MM.1S (cell line): ENCODE data around the gene SCG3.

ENCODE experiments used
- DNase-seq: peaks from one replicate; pipeline ENCODE4 v3.0.0-alpha.2; 2015
- H2AFZ ChIP-seq: fragments of 300-600 bp; sonication (generic); 2 replicates; pipeline ENCODE4 v1.6.0; 2016; ENCODE audit warnings: antibody characterized with exemption, low read length
- H3F3A ChIP-seq: fragments of 300-600 bp; sonication (generic); 2 replicates; pipeline ENCODE4 v1.6.1; 2016; ENCODE audit warnings: mild to moderate bottlenecking, antibody characterized with exemption, low read length, moderate library complexity, mixed read lengths; ENCODE audit not compliant: insufficient read depth
- H3K27ac ChIP-seq: fragments of 300-600 bp; sonication (generic); 2 replicates; pipeline ENCODE4 v1.5.1; 2016; ENCODE audit warnings: mild to moderate bottlenecking, low read length
- H3K27me3 ChIP-seq: fragments of 300-600 bp; sonication (generic); replicated peaks from 2 replicates; pipeline ENCODE4 v1.6.0; 2016; ENCODE audit warnings: low read length; ENCODE audit not compliant: insufficient read depth
- H3K36me3 ChIP-seq: fragments of 300-600 bp; sonication (generic); replicated peaks from 2 replicates; pipeline ENCODE4 v1.6.1; 2016; ENCODE audit warnings: mild to moderate bottlenecking, low read length, mixed read lengths; ENCODE audit not compliant: insufficient read depth
- H3K4me1 ChIP-seq: fragments of 300-600 bp; sonication (generic); 2 replicates; pipeline ENCODE4 v1.6.1; 2016; ENCODE audit warnings: low read length, mixed read lengths
- H3K4me2 ChIP-seq: fragments of 300-600 bp; sonication (generic); 2 replicates; pipeline ENCODE4 v1.6.0; 2016; ENCODE audit warnings: low read depth, low read length
- H3K4me3 ChIP-seq: fragments of 300-600 bp; sonication (generic); 2 replicates; pipeline ENCODE4 v1.5.1; 2016; ENCODE audit warnings: low read length, mixed read lengths
- H3K79me2 ChIP-seq: fragments of 300-600 bp; sonication (generic); 2 replicates; pipeline ENCODE4 v1.6.1; 2016; ENCODE audit warnings: mixed run types, low read length, mixed read lengths
- H3K9ac ChIP-seq: fragments of 300-600 bp; sonication (generic); 2 replicates; pipeline ENCODE4 v1.6.1; 2016; ENCODE audit warnings: low read length, mixed read lengths
- H3K9me2 ChIP-seq: fragments of 300-600 bp; sonication (generic); replicated peaks from 2 replicates; pipeline ENCODE4 v1.6.1; 2016; ENCODE audit warnings: mild to moderate bottlenecking, low read length, mixed read lengths; ENCODE audit not compliant: insufficient read depth
- H3K9me3 ChIP-seq: fragments of 300-600 bp; sonication (generic); replicated peaks from 2 replicates; pipeline ENCODE4 v1.6.1; 2016; ENCODE audit warnings: mild to moderate bottlenecking, low read length, mixed read lengths; ENCODE audit not compliant: insufficient read depth
- H4K20me1 ChIP-seq: fragments of 300-600 bp; sonication (generic); 2 replicates; pipeline ENCODE4 v1.6.1; 2016; ENCODE audit warnings: mild to moderate bottlenecking, low read length, moderate library complexity, mixed read lengths; ENCODE audit not compliant: insufficient read depth
- CTCF ChIP-seq: fragments of 300-600 bp; sonication (generic); IDR thresholded peaks from 2 replicates; pipeline ENCODE4 v1.5.1; 2016; ENCODE audit warnings: antibody characterized with exemption, low read length, mixed read lengths
- EZH2 ChIP-seq: fragments of 300-600 bp; sonication (generic); optimal IDR thresholded peaks from 2 replicates; pipeline ENCODE3; 2017; ENCODE audit warnings: low read depth, mild to moderate bottlenecking, antibody characterized with exemption, low read length, mixed read lengths
- EZH2phosphoT487 ChIP-seq: fragments of 300-600 bp; sonication (generic); IDR thresholded peaks from 2 replicates; pipeline ENCODE4 v1.6.1; 2018; ENCODE audit warnings: antibody characterized with exemption, low read length

Gene SCG3

GRCh38 chr15:51759557-51760070 lies 78.3 kb downstream of the SCG3 start:
- Histone ChIP-seq H3K36me3 (no peaks in the 10 kb centered on the region), H3K79me2 (no peaks in the 10 kb centered on the region), H3K9me2 (no peaks in the 10 kb centered on the region), H3K27me3 (no peaks in the 10 kb centered on the region), H2AFZ (no peak overlapping the region), H3K9me3 (no peaks in the 10 kb centered on the region), H3K4me3 (no peak overlapping the region), H3K9ac (no peak overlapping the region), H3K4me1 (no peaks in the 10 kb centered on the region), H3F3A (no peaks in the 10 kb centered on the region), H4K20me1 (no peaks in the 10 kb centered on the region), H3K4me2 (no peak overlapping the region), H3K27ac (no peak overlapping the region)
- no peak for DNase-seq
- TF ChIP-seq EZH2, result no peak
- 0 out of 2 replicates have a peak, but pooled peaks have one; percentile 8 for TF ChIP-seq CTCF

GRCh38 chr15:51760805-51761204 lies 79.5 kb downstream of the SCG3 start:
- no peaks in the 10 kb centered on the region for H3K9me2 ChIP-seq

GRCh38 chr15:51765751-51766150 lies 84.4 kb downstream of the SCG3 start:
- Histone ChIP-seq H3K27me3 (no peaks in the 10 kb centered on the region), H3K9ac (no peak overlapping the region), H3K4me3 (no peak overlapping the region), H3K9me2 (no peaks in the 10 kb centered on the region), H3K9me3 (no peaks in the 10 kb centered on the region), H2AFZ (no peak overlapping the region), H3F3A (no peaks in the 10 kb centered on the region), H3K4me2 (no peak overlapping the region), H3K36me3 (no peaks in the 10 kb centered on the region), H4K20me1 (no peaks in the 10 kb centered on the region), H3K79me2 (no peaks in the 10 kb centered on the region), H3K4me1 (no peaks in the 10 kb centered on the region), H3K27ac (no peak overlapping the region)
- no peak for DNase-seq
- TF ChIP-seq EZH2phosphoT487 (no peak), EZH2 (no peak), CTCF (no peak)

More at GRCh38 chr15:51760805-51761204, 79.5 kb downstream of the SCG3 start:
- H3K36me3 ChIP-seq, result no peaks in the 10 kb centered on the region
- H3K79me2 ChIP-seq, result no peaks in the 10 kb centered on the region
- no peaks in the 10 kb centered on the region for H3F3A ChIP-seq
- no peaks in the 10 kb centered on the region for H3K27me3 ChIP-seq
- no peak overlapping the region for H3K27ac ChIP-seq
- no peak for DNase-seq
- no peaks in the 10 kb centered on the region for H3K4me1 ChIP-seq
- no peak overlapping the region for H3K9ac ChIP-seq
- H3K4me3 ChIP-seq, result no peak overlapping the region
- H2AFZ ChIP-seq, result no peak overlapping the region
- TF ChIP-seq EZH2phosphoT487, result no peak
- no peak for TF ChIP-seq CTCF
- TF ChIP-seq EZH2, result no peak
- no peaks in the 10 kb centered on the region for H3K9me3 ChIP-seq
- no peaks in the 10 kb centered on the region for H4K20me1 ChIP-seq
- H3K4me2 ChIP-seq, result no peak overlapping the region
